Esophagus squamous epithelium (tissue), 5 donors: ENCODE results near the gene MB. TPM values are rescaled to one million over a fixed set of nuclear protein-coding genes. Genes with fewer than 3 reads are reported as not detected.

ENCODE experiments used
- DNase-seq: peaks from one replicate; lab custom pipeline; 2025; lab: John Stamatoyannopoulos, UW
- H3K27ac ChIP-seq, 4 donors: fragments of 200-600 bp; sonication (generic); one replicate each; pipeline ENCODE4 v1.5.1; 2016 to 2019; ENCODE audit warnings: mild to moderate bottlenecking in 1 of 4
- H3K27me3 ChIP-seq, 4 donors: fragments of 200-600 bp; sonication (generic); 1 replicate in 3 of 4; 2 replicates in 1 of 4; pipeline versions ENCODE4 v1.5.1 to v1.6.0; 2017 to 2021; ENCODE audit warnings: antibody characterized with exemption in 1 of 4
- H3K36me3 ChIP-seq, 3 donors: fragments of 200-600 bp; sonication (generic); one replicate each; pipeline ENCODE4 v1.5.1; 2016 to 2019
- H3K4me1 ChIP-seq, 3 donors: fragments of 200-600 bp; sonication (generic); one replicate each; pipeline ENCODE4 v1.5.1; 2017 to 2019
- H3K4me3 ChIP-seq, 4 donors: fragments of 200-600 bp; sonication (generic); 1 replicate in 3 of 4; 2 replicates in 1 of 4; pipeline ENCODE4 v1.5.1; 2016 to 2019; ENCODE audit warnings: mild to moderate bottlenecking in 2 of 4, moderate library complexity in 1 of 4
- H3K9me3 ChIP-seq, 3 donors: fragments of 200-600 bp; sonication (generic); one replicate each; pipeline ENCODE4 v1.5.1; 2016 to 2019
- CTCF ChIP-seq, 6 experiments: fragments of 450-650 bp in 4 of 6; fragments of 200-600 bp in 2 of 6; sonication (generic) in 2 of 6; IDR thresholded peaks; one replicate each; pipeline ENCODE4 v1.5.1; 2016 to 2019; ENCODE audit warnings: antibody characterized with exemption in 6 of 6, mild to moderate bottlenecking in 4 of 6, moderate library complexity in 4 of 6
- POLR2A ChIP-seq, 4 donors: fragments of 450-650 bp; IDR thresholded peaks; one replicate each; pipeline ENCODE4 v1.6.1; 2017; ENCODE audit warnings: antibody characterized with exemption in 4 of 4, mild to moderate bottlenecking in 4 of 4, moderate library complexity in 3 of 4
- WGBS, 2 donors: methylation state at CpG; one replicate each; pipeline ENCODE4 v1.1.5; 2018; 5-methylcytosine and 5-hydroxymethylcytosine counted together
- intact Hi-C: fragments of 100-400 bp; cut with DNase I; formaldehyde crosslinking; loops from one replicate; pipeline ENCODE4 v1.15.0; 2022
- total RNA-seq, 4 donors: library from RNA; depleted of rRNA; stranded (reverse); fragments of >200 nt; gene quantifications; one replicate each; pipeline ENCODE4 v1.1.0, GENCODE V29; 2016
- donor health status: DM: yes; HTN: yes; CAD: no.

MB gene
- total RNA-seq, 4 donors from 2014 or later = 0.44 to 11.8 (median 5.4) TPM; not detected in 1

- TF ChIP-seq POLR2A (IDR thresholded peaks at IDR 0.05) (no peak), CTCF (IDR thresholded peaks at IDR 0.05) (no peak)
- no peaks in the 10 kb centered on the region for H3K36me3 ChIP-seq
- no peak overlapping the region for H3K27ac ChIP-seq
- no peaks in the 10 kb centered on the region for H3K9me3 ChIP-seq
- DNase-seq = no peak
- 28 to 44% methylated on average over 6 of the region's 6 CpGs for WGBS, 2 donors
- H3K27me3 ChIP-seq = peaks cover 0 to 4% (median 0%) of the 10 kb centered on the region in 4 donors
- no peaks in the 10 kb centered on the region for H3K4me1 ChIP-seq
- H3K4me3 ChIP-seq = no peak overlapping the region
- intact Hi-C loops = no loop called here
Observed at GRCh38 chr22:35615156-35615555, 2.0 kb downstream of the MB start.

DNA sequence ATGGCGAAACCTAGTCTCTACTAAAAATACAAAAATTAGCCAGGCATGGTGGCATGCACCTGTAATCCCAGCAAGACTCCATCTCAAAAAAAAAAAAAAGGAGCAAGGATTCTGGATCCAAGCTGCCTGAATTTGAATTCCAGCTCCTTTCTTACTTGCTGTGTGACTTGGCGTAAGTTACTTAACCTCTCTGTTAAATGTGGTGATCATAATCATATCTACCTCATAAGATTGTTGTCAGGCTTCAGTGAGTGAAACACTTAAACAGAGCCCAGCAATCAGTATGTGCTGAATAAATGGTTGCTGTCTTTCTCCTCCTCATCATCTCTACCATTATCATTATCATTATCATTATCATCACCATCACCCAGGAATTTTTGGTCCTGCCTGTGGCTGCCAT, 2.7 kb downstream of the MB start:
- intact Hi-C loops = no loop called here
- Histone ChIP-seq H3K4me1 (no peaks in the 10 kb centered on the region), H3K4me3 (no peak overlapping the region), H3K27me3 (peaks cover 0 to 6% (median 0%) of the 10 kb centered on the region in 4 donors), H3K9me3 (no peaks in the 10 kb centered on the region), H3K36me3 (no peaks in the 10 kb centered on the region), H3K27ac (no peak overlapping the region)
- no peak for DNase-seq
- WGBS, 2 donors = 98% methylated on average over 2 of the region's 2 CpGs
- no peak for TF ChIP-seq CTCF (IDR thresholded peaks at IDR 0.05)
- TF ChIP-seq POLR2A (IDR thresholded peaks at IDR 0.05) = no peak

DNA sequence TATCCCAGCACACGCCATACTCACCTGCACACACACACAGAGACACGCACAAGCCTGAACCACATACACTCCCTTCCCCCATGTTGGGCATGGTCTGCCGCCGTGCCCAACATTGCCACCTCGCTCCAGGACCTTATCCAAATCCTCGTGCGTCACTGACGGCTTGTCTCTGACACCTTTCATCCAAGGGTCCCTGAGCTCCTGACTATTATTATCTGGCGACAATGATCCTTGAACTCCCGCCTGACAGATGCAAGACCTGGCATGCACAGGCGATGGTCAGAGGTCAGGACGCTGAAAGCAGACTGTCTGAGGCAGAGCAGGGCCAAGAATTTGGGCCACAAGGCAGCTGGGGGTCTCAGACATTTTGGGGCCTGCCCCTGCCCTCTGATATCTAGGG, 4.2 kb downstream of the MB start:
- no peak for TF ChIP-seq CTCF (IDR thresholded peaks at IDR 0.05)
- TF ChIP-seq POLR2A (IDR thresholded peaks at IDR 0.05) = no peak
- H3K9me3 ChIP-seq = no peaks in the 10 kb centered on the region
- H3K4me3 ChIP-seq = no peak overlapping the region
- no peak overlapping the region for H3K27ac ChIP-seq
- peaks cover 0 to 6% (median 0%) of the 10 kb centered on the region in 4 donors for H3K27me3 ChIP-seq
- intact Hi-C loops = no loop called here
- no peak for DNase-seq
- WGBS, 2 donors = 67 to 76% methylated on average over 7 to 9 of the region's 12 CpGs
- no peaks in the 10 kb centered on the region for H3K4me1 ChIP-seq
- no peaks in the 10 kb centered on the region for H3K36me3 ChIP-seq

DNA sequence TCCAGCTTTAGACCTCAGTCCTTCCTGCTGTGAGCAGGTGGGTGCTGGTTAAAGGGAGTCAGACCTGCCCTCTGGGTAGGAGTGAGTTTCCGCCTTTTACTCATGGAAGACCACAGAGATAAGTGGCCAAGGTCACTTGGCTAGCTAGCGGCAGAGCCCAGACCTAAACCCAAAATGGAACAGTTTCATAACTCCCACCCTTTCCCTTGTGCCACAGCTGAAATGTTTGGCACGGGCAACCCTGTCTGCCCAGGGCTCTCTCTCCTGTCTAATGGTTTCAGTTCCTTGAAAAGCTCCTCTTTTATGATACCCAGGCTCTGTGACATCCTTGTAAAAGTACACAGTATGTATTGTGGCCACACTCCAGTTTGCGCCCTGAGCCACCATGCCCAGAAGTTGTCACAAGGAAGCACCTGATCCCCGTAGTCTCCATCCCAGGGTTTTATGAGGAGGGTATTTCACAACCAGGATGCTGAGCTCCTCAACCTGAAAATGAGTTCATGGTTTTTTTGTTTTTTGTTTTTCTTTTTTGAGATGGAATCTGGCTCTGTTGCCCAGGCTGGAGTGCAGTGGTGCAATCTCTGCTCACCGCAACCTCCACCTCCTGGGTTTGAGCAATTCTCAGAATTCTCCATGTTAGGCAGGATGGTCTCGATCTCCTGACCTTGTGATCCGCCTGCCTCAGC, 5.1 kb downstream of the MB start:
- Histone ChIP-seq H3K9me3 (no peaks in the 10 kb centered on the region), H3K4me3 (no peak overlapping the region), H3K27me3 (peaks cover 0 to 6% (median 0%) of the 10 kb centered on the region in 4 donors), H3K36me3 (no peaks in the 10 kb centered on the region), H3K4me1 (no peaks in the 10 kb centered on the region), H3K27ac (no peak overlapping the region)
- DNase-seq = no peak
- intact Hi-C loops = no loop called here
- no peak for TF ChIP-seq POLR2A (IDR thresholded peaks at IDR 0.05)
- no peak for TF ChIP-seq CTCF (IDR thresholded peaks at IDR 0.05)
- WGBS, 2 donors = 80 to 83% methylated on average over 6 to 7 of the region's 8 CpGs

- H3K27ac ChIP-seq = no peak overlapping the region
- DNase-seq = no peak
- no peaks in the 10 kb centered on the region for H3K9me3 ChIP-seq
- intact Hi-C loops = no loop called here
- peaks cover 0 to 7% (median 0%) of the 10 kb centered on the region in 4 donors for H3K27me3 ChIP-seq
- H3K4me1 ChIP-seq = peaks cover 0 to 3% (median 0%) of the 10 kb centered on the region in 3 donors
- WGBS, 2 donors = 80 to 88% methylated on average over 4 to 5 of the region's 6 CpGs
- TF ChIP-seq CTCF (IDR thresholded peaks at IDR 0.05) = no peak
- no peak for TF ChIP-seq POLR2A (IDR thresholded peaks at IDR 0.05)
- H3K4me3 ChIP-seq = no peak overlapping the region
- H3K36me3 ChIP-seq = no peaks in the 10 kb centered on the region
Observed at GRCh38 chr22:35611200-35611890, 5.8 kb downstream of the MB start.
